Measurements from ENCODE around the gene ACE2.

DNA sequence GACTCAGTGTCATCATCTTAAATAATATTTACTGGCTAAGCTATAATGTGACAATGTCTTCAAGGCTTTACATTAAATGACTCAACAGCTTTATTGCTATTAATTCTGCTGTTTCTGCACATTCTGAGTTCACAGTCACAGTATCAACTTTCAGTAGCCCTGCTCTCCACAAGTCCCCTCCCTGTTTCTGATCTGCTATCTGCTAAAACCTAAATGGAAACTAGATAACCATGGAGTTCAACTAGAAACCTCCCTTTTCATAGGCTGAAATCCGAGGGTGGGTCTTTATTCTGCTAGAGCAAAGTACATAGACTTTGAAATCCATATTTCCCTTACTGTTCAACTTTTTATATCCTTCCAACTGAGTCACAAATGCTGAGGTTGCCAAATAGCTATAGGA lies 5.4 kb upstream of the ACE2 start:
- TF ChIP-seq, protein P1, sequence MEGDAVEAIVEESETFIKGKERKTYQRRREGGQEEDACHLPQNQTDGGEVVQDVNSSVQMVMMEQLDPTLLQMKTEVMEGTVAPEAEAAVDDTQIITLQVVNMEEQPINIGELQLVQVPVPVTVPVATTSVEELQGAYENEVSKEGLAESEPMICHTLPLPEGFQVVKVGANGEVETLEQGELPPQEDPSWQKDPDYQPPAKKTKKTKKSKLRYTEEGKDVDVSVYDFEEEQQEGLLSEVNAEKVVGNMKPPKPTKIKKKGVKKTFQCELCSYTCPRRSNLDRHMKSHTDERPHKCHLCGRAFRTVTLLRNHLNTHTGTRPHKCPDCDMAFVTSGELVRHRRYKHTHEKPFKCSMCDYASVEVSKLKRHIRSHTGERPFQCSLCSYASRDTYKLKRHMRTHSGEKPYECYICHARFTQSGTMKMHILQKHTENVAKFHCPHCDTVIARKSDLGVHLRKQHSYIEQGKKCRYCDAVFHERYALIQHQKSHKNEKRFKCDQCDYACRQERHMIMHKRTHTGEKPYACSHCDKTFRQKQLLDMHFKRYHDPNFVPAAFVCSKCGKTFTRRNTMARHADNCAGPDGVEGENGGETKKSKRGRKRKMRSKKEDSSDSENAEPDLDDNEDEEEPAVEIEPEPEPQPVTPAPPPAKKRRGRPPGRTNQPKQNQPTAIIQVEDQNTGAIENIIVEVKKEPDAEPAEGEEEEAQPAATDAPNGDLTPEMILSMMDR (optimal IDR thresholded peaks at IDR 0.05 in 1 of 3, IDR thresholded peaks at IDR 0.05 in 1 of 3, conservative IDR thresholded peaks at IDR 0.05 in 1 of 3; ENCODE audit: extremely low read depth in 1 of 3, insufficient read depth in 2 of 3, low read length in 3 of 3): no peak
- no peak for TF ChIP-seq EZH2 (IDR thresholded peaks at IDR 0.05; ENCODE audit: low read length)
